Measurements from ENCODE around the gene HPS4. TPM values are rescaled to one million over a fixed set of nuclear protein-coding genes. Genes with fewer than 3 reads are reported as not detected.

Gene HPS4
- total RNA-seq, 1 donor from 2014 or later, result 14.1 TPM

DNA sequence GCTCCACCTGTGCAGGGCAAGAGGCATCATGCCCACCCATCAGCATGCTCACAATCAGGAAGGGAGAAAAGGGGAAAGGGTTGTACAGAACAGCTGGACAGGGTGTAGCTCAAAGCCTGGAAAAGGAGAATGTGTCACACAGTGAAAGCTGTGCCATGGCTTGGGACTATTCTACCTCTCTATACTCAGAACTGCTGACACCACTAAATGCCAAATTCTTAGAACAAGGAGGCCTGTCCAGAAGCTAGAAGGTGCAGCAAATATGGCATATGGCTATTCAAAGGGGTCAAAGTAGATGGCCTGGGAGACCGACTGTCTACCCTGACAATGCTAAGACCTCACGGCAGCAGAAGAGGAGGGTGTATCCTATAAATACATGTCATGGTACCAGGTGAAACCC lies 12.8 kb downstream of the HPS4 start:
- no peak for DNase-seq (ENCODE audit: low read depth in 2 of 2)

GRCh38 chr22:26466196-26466595 lies 17.4 kb downstream of the HPS4 start:
- no peak for DNase-seq (ENCODE audit: low read depth in 2 of 2)

GRCh38 chr22:26464312-26464711 lies 19.3 kb downstream of the HPS4 start:
- peak in 1 of 2 donors; percentile 79 for DNase-seq (ENCODE audit: low read depth in 2 of 2)

DNA sequence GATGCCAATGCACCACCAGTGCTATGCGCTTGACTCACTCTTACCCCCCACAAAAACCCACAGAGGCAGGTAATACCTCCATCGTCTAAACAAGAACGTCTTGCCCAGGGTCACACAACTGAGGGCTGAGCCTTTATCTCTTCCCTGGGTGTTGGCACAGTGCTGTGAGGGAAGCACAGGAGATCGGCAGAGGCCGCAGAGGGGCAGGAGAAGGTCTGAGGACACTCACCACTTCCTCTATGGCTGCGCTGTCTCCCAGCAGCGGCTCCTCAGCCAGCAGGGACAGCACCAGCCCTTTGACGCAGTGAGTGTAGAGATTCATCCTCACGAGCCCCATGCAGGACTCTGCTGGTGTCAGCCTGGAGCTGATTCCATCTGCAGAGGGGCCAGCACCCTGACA lies 19.9 kb downstream of the HPS4 start:
- DNase-seq (ENCODE audit: low read depth in 2 of 2), result peak in 1 of 2 donors; percentile 17

DNA sequence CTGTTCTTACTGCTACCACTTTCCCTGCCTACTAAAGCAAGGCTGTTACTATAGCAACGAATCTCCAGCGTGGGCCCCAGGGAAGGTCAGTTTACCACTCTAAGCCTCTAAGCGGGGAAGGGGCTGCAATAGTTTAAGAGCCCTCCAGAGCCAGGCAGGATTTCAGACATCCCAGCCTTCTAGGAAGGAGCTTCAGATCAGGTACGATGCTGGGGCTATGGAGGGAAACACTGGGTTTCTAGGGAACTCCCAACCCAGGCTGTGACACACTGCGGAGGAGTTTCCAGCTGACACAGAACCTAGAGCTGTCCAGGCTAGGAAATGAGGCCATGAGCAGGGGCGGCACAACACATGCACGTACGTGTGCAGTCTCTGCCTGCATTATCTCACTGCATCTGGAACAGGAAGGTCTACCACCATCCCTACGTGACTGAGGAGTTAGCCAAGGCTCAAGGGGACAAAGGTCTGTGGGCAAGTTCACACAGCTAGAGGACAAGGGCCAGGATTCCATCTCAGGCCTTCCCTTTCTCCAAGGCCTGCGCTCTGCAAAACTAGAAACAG lies 20.4 kb downstream of the HPS4 start:
- peak in 1 of 2 donors; percentile 62 for DNase-seq (ENCODE audit: low read depth in 2 of 2)

DNA sequence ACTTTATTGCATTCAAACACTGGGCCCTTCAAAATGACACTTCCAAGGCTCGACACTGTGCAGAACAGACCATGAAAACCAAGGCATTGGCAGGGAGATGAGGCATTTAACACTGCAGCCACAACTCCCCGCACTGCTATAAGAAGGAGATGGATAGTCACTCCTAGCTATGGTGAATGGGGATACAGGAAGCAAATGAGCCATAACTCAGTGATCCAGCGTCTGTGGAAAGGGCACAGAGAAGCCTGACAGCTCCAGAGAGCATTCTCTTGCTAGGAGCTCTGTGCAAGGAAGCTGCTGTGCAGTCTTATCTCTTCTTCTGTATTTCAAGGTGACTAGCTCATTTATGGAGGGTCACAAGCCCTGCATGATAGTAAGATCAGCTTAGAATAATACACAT lies 20.9 kb downstream of the HPS4 start:
- no peak for DNase-seq (ENCODE audit: low read depth in 2 of 2)

GRCh38 chr22:26462051-26462450 lies 21.5 kb downstream of the HPS4 start:
- no peak for DNase-seq (ENCODE audit: low read depth in 2 of 2)

DNA sequence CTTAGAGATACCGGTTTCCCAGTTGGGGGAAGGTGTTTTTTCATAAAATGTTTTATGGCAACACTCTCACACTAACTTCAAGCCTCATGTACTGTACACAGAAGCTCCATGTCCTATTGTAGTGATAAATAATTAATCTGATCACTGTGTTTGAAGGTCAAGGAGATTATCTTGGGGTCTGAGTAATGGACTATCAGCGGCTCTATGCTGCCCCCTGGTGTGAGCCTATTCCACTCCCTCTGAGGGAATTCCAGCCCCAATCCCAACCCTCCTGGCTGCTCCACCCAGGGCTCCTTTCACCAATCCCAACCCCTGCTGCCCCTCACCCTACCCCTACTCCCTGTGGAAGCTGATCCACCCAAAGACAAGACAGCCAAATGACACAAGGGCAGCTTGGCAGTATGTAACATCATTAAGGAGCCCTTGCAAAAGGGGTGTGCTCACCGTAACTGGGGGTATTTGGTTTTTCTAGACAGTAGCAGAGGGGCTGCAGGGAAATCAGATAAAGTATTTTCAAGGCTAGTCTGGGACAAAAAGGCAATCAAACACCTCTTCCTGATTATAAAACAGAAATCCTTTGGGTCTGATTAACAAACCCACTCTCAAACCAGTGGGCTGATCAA lies 22.3 kb downstream of the HPS4 start:
- DNase-seq (ENCODE audit: low read depth in 2 of 2), result peak; percentile 42 to 50

- DNase-seq (ENCODE audit: low read depth in 2 of 2), result no peak
These were observed 23.4 kb downstream of the HPS4 start for GRCh38 chr22:26460202-26460601.

DNA sequence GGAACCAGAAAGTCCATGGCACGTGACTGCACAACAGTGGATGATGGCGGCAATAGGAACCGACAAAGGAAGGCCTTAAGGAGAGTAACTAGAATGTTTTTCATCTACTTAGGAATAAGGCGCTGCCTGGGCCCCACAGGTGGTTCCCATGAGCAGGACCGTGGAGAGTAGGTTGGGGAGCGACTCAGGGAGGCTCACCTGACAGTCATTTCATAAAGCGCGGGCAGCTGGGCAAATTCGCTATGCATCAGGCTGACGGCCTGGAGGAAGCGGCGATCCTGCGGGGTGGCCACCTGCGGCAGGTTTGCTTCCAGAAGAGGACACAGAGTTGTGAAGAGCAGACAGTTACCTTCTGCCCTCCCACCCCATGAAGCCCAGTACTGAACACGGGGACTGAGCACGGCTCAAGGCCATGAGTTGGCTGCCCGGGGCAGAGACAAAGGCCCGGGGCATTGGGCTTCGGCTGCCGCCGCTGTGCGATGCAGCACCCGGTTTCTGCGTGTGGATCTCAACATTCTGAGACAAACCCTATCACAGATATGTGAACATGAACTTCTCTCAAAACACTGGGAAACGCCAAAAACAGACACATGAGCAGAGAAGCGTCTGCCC lies 25.8 kb downstream of the HPS4 start:
- no peak for DNase-seq (ENCODE audit: low read depth in 2 of 2)

DNA sequence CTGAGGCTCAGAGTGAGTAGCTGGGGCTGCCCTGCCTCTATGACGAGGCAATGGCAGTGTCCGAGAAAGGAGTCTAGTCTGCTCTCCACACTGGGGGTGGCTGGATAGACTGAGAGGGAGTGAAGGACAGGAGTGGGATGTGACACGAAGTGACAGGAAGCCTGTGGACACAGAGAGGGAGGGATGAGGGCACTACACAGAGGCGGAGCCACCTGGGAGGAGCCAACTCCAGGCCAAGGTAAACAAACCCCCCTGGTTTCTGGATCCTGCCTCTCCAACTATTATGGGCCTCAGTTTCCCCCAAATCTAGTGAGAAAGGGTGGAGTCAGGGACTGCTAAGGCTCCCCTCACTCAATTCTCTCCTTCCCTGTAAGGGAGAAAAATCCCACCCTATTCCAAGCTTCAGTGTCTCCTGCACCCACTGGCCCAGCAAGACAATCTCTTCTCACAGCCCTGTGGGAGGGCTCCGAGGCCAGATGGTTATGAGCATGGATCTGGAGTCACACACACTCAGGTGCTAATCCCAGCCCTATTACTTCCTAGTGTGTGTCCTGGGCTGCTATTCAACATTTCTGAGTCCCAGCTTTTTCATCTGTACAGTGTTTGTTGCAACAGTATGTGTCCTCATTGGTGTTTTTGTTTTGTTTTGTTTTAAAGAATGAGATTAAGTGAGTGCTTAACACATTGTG lies 29.6 kb downstream of the HPS4 start:
- no peak for DNase-seq (ENCODE audit: low read depth in 2 of 2)

DNA sequence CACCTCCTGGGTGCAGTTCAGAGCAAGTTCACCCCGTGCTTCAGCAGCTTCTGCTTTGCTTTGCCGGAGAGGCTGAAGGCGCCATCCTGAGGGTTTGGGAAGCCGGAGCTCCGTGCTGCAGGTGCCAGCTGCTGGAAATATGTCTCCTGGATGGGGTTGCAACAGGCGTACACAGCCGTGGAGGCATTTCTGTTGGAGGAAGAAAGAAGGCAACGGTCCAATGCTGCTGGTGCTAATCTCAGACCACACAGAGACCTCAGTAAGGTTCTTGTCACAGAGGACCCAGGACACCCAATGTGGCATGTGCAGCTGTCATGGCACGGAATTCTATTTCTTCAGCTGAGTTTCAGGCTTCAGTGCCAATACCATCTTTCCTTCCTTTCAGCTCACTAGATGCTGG lies 30.4 kb downstream of the HPS4 start:
- DNase-seq (ENCODE audit: low read depth in 2 of 2), result no peak

- no peak for DNase-seq (ENCODE audit: low read depth in 2 of 2)
These were observed 31.2 kb downstream of the HPS4 start for GRCh38 chr22:26452236-26453016.

GRCh38 chr22:26450453-26451185 lies 33.0 kb downstream of the HPS4 start:
- no peak for DNase-seq (ENCODE audit: low read depth in 2 of 2)

GRCh38 chr22:26448941-26449340 lies 34.6 kb downstream of the HPS4 start:
- no peak for DNase-seq (ENCODE audit: low read depth in 2 of 2)

- DNase-seq (ENCODE audit: low read depth in 2 of 2), result no peak
These were observed 35.2 kb downstream of the HPS4 start for GRCh38 chr22:26448334-26448733.

- DNase-seq (ENCODE audit: low read depth in 2 of 2), result no peak
These were observed 35.8 kb downstream of the HPS4 start for GRCh38 chr22:26447584-26448329.

- no peak for DNase-seq (ENCODE audit: low read depth in 2 of 2)
These were observed 36.6 kb downstream of the HPS4 start for GRCh38 chr22:26446808-26447515.

DNA sequence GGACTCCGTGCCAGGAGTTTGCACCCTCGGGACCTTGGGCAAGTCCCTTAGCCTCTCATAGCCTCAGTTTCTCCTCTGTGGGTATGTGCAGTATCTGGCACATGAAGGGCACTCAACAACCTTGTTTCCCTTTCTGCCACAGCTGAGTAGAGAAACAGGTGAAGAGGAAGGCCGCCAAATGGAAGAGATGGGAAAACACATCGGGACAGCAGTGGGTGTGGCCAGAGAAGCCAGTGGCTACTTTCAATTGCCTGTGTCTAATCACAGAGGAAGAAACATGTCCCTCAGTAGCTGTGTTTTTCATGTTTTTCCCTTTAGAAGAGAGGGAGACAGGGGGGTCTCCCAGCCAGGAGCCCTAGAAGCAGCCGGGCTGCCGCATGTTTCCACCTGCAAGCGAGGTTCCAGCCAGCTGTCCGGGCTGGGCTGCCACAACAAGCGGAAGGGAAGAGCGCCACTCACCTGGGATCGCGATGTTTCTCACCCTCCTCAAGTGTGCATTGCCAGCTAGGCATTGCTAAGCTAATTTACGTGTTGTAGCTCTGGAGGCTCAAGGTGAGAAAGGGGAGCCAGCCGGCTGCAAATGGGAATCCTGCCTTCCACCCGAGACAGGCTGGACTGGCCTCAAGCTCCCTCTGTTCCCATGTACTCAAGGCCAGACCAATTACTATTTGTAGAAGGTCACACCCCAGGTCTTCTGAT lies 37.9 kb downstream of the HPS4 start:
- DNase-seq (ENCODE audit: low read depth in 2 of 2), result no peak

Measured in lung microvascular endothelial cell (primary cell).